HG03565 (cell line): ENCODE measurements around the gene SBF1.

ENCODE experiments used
- ATAC-seq: cut with Tn5 transposase; IDR thresholded peaks from one replicate; pipeline ENCODE4 v1.9.1; 2021; ENCODE audit warnings: mild to moderate bottlenecking, moderate library complexity; ENCODE audit not compliant: unreplicated experiment

SBF1 gene

DNA sequence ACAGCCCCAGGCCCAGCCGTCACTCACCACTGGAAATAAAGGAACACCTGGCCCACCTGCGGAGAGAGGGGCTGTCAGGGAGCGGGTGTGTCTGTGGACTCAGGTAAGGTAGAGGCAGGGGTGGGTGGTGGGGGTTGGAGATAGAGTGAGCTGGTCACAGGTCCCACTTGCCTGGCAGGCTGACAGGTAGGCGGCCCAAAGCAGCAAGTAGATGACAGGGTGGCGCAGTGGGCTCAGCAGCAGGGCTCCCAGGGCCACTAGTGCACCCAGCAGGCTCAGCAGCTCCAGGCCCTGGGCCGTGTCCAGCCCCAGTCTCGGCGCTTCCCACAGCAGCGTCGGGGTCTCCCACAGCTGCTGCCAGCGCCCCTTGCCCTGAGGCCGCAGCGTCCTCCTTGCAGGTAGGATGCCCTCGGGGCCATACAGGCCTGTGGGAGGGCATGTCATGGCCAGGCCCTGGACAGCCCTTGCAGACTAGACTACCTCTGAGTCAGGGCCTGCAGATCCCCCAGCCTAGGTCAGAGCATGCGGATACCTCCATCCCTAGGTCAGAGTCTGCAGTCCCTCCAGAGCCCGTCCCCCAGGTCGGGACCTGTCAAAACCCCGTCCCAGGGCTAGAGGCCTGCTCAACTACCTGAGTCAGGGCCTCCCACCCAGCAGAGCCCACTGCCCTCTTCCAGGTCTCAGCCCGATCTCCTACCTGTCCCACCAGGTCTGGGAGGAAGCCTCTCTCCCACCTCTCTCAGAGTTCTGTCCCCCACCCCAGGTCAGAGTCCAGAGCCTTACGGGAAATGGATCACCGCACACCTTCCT, 32.0 kb upstream of the SBF1 start:
- ATAC-seq: no peak

- ATAC-seq: no peak
These were observed 31.2 kb upstream of the SBF1 start for GRCh38 chr22:50505776-50506610.

- no peak for ATAC-seq
These were observed 30.5 kb upstream of the SBF1 start for GRCh38 chr22:50505276-50505775.

- no peak for ATAC-seq
These were observed 29.8 kb upstream of the SBF1 start for GRCh38 chr22:50504369-50505211.

DNA sequence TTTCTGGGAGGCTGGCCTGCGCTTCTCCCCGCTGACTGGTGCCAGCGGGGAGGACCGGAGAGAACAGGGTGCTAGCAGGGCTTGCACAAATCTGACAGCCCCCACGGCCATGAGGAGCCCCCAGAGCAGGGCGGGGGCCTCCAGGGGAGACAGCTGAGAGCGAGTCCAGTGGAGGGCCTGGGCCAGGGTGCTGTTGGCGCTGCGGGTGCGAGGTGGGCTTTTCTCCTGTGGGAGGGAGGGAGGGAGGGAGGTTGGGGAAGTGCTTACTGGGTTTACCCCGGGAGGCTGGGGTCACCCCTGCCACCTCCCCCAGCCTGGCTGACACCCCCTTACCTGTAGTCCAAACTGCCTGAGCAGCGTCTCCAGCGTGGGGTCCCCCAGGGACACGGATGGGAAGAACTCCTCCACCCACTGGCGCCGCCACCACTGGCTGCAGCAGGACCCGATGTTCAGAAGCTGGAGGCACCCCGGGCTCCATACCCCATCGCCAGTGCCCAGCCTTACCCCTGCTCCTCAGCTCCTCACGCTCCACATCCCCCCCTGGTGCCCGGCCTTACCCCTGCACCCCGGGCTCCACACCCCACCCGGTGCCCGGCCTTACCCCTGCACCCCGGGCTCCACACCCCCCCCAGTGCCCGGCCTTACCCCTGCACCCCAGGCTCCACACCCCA, 28.8 kb upstream of the SBF1 start:
- no peak for ATAC-seq

DNA sequence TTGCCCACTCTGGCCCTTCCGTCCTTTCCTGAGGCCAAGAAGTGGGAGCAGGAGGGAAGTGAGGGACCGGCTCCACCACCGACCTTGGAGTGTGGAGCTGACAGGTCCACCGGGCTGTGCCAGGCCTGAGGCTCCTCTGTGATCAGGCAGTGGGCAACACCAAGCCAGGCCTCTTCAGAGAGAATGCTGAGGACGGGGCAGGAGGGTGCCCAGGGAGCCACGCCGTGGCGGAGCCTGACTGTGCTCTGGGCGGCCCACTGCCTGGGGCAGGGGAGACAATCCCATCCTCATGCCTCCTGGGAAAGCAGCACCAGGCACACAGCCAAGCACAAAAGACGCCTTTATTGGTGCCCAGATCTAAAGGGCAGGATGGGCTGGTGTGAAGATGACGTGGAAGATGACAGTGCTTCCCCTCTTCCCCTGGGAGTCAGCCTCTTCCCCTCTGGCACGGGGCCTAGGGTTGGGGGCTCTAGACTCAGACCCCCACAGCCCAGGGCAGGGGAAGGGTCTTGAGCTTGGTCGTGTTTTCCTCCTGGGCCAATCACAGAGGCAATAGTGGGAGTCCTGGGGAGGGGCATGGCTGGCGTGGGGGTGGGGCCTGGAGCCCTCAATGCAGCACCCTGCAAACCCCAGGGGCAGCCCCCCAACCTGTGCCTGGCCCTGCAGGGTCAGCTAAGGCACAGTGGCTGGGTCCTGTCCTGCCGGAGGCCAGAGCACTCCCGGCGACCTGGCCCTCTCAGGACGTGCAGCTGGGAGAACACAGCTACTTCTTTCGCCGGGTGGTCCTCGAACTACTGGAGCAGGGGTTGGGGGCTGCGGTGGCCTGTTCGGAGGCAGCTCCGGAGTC, 28.0 kb upstream of the SBF1 start:
- no peak for ATAC-seq

DNA sequence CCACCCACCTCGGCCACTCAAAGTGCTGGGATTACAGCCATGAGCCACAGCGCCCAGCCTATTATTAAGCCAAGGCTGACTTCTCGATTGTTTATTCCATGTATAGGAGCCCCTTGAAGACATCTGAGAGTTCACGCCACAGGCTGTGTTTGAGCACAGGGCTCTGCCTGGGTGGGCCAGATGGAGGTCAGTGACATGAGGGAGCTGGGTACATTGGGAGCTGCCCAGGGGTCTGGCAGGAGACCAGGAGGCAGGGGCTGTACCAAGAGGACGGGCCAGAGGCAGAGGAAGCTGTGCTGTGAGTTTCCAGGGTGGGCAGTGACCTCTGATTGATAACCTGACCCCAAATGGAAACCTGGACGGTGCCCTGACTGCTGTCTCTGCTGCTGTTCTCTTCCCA, 27.3 kb upstream of the SBF1 start:
- ATAC-seq: no peak

DNA sequence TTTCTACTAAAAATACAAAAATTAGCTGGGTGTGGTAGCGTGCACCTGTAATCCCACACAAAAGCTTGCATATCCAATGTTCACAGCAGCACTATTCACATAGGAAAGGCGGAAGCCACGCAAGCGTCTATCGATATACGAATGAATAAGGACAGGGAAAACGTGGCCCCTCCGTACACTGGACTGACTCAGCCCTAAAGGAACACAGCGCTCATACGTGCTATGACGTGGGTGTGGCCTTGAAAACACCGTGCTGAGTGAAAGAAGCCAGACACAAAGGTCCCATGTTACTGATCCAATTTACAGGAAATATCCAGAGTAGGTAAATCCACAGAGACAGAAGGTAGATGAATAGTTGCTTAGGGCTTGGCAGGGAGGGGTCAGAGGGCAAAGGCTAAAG, 25.6 kb upstream of the SBF1 start:
- ATAC-seq: no peak

GRCh38 chr22:50498322-50498890, 23.6 kb upstream of the SBF1 start:
- no peak for ATAC-seq

- no peak for ATAC-seq
These were observed 22.3 kb upstream of the SBF1 start for GRCh38 chr22:50497093-50497492.

DNA sequence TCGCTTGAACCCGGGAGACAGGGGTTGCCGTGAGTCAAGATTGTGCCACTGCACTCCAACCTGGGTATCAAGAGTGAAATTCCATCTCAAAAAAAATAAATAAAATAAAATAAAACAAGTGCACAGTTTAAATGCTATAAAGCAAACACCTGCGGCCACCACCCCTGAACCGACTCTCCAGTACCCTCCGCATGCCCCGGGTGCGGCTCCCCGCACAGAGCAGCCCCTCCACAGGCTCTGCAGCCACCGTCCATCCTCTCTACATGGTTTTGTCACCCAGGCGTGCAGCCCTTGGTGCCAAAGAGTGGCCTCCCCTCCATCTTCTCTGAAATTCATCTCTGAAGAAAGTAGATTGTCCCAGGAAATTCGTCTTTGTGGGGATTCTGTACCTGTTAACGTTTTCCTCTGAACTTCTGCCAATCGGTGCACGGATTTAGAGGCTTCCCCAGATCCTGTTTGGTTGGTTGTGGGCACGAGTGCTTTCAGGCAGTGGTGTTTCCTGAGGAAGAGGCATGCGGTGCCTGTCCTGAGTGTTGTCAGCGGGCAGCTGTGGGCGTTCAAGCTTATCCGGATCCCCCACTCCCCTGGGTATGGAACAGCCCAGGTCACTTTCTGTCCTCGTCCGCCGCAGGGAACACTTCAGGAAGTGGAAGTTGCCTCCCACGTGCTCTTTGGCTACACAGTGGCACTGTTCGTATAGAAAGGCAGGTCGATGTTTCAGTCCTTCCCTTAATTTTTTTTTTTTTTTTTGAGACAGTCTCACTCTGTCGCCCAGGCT, 15.9 kb upstream of the SBF1 start:
- ATAC-seq: no peak

GRCh38 chr22:50489363-50490243, 14.8 kb upstream of the SBF1 start:
- no peak for ATAC-seq

GRCh38 chr22:50488886-50489285, 14.1 kb upstream of the SBF1 start:
- ATAC-seq: no peak

DNA sequence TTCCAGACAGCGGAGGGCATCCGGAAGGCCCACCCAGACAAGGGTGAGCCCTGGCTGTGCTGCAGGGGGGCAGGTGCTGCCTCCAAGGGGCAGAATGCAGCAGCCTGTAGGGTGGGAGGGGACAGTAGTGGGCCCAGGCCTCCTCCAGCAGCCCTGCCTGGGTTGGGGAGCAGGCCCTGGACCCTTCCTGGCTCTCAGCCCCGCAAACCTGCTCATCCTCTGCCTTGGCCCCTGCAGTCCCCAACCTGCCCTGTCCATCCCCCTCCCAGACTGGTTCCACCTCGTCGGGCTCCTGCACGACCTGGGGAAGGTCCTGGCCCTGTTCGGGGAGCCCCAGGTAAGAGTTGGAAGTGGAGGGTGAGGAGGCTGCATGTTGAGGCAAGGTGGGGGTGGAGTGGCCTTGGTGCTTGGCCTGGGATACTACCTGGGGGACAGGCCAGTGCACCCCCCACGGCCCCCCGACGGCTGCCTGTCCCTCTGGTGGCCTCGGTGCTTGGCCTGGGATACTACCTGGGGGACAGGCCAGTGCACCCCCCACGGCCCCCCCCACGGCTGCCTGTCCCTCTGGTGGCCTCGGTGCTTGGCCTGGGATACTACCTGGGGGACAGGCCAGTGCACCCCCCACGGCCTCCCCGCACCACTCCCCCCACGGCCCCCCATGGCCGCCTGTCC, 13.3 kb upstream of the SBF1 start:
- ATAC-seq: no peak

GRCh38 chr22:50487290-50488005, 12.6 kb upstream of the SBF1 start:
- ATAC-seq: no peak

GRCh38 chr22:50486561-50487289, 11.9 kb upstream of the SBF1 start, which contains the start of gene MIOX:
Gene MIOX, plus strand, starts transcription at chr22:50486859. Its CDS starts 39 bp downstream, at chr22:50486898.
- ATAC-seq: no peak
